Measurements from ENCODE around the gene NKX2-3.

NKX2-3 gene

DNA sequence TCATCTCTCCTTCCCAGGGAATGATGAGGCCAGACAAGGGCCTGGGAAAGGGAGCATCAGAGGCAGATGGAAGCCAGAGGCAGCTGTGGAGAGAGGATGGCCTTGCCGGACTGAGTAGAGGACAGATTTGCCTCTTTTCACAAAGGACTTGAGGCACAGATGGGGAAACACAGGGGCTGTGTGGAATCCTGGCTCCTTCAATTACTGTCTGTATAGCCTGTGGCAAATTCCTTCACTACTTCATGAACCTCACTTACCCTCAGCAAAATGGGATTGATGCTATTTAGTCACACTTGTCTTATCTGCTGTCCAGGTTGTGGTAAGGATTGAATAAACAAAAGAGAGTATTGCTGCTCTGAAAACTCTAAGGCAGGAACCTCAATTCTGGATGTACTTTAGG is 47.2 kb downstream of the NKX2-3 start:
- DNase-seq (ENCODE audit: low spot score), result no peak

DNA sequence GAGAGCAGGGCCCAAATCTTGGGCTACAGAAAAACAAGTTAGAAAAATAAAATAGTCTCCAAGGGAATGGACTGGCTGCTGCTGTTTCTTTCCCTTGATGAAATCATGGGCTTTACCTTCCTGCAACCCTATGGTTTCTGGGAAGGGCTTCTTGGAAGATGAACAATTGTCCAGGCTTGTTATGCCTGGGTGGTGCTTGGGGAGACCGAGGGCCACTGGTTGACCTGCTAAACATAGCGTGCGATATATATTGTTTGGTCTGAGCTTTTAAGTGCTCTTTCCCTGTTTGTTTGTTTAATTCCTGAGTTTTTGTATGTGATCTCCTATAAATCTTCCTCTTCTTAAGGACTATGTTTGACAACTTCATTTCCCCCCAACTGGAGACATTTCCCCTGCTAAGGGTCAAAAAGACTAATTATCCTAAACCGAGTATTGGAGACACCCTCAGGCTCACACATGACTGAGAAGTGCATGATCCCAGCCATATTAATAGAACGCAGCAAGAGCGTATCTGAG is 49.6 kb downstream of the NKX2-3 start:
- no peak for DNase-seq (ENCODE audit: low spot score)

DNA sequence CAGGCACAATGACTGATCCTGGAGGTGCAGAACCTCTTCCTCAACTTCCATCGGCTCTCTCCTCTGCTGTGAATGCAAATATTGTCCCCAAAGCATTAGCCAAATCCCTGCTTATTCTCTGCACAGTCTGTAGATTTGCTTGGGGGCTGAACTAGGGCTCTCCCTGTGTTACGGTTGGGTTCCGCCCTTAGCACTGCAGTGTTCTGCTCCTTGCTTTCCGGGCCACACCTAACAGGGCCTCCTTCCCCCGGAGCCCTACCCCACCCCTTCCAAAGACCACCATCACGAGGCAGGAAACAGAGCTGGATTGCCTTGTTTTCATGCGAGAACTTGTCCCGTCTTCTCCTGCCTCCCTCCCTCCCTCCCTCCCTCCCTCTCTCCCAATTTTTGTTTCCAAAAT is 50.9 kb downstream of the NKX2-3 start:
- DNase-seq (ENCODE audit: low spot score), result no peak
